ENCODE data around the gene SELENOP.

The SELENOP gene

DNA sequence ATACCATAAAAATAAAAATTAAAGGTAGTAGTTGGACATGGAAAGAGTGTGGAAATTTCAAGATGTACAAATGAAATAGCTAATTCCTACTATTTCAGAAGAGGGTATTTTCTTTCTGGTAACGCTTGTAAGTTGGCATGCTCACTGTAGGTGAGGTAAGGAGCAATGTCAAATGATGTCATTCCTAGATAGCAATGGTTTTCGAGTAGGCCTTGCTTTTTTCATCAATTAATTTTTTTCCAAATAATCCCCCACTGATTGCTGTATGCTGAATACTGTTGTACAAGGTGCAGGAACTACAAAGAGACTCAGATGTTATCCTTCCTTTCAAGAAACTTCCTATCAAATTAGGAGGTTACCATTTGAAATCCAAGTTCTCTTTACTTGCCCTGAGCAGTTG lies 928 bp upstream of the SELENOP start:
- H3K4me3 ChIP-seq (replicated peaks; ENCODE audit: low read depth, low read length) = no peak overlapping the region
- TF ChIP-seq, protein P1, sequence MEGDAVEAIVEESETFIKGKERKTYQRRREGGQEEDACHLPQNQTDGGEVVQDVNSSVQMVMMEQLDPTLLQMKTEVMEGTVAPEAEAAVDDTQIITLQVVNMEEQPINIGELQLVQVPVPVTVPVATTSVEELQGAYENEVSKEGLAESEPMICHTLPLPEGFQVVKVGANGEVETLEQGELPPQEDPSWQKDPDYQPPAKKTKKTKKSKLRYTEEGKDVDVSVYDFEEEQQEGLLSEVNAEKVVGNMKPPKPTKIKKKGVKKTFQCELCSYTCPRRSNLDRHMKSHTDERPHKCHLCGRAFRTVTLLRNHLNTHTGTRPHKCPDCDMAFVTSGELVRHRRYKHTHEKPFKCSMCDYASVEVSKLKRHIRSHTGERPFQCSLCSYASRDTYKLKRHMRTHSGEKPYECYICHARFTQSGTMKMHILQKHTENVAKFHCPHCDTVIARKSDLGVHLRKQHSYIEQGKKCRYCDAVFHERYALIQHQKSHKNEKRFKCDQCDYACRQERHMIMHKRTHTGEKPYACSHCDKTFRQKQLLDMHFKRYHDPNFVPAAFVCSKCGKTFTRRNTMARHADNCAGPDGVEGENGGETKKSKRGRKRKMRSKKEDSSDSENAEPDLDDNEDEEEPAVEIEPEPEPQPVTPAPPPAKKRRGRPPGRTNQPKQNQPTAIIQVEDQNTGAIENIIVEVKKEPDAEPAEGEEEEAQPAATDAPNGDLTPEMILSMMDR (IDR thresholded peaks at IDR 0.05; ENCODE audit: low read depth, low read length, missing control alignments) = no peak
- no peak for DNase-seq (ENCODE audit: extremely low read depth, low read depth)

DNA sequence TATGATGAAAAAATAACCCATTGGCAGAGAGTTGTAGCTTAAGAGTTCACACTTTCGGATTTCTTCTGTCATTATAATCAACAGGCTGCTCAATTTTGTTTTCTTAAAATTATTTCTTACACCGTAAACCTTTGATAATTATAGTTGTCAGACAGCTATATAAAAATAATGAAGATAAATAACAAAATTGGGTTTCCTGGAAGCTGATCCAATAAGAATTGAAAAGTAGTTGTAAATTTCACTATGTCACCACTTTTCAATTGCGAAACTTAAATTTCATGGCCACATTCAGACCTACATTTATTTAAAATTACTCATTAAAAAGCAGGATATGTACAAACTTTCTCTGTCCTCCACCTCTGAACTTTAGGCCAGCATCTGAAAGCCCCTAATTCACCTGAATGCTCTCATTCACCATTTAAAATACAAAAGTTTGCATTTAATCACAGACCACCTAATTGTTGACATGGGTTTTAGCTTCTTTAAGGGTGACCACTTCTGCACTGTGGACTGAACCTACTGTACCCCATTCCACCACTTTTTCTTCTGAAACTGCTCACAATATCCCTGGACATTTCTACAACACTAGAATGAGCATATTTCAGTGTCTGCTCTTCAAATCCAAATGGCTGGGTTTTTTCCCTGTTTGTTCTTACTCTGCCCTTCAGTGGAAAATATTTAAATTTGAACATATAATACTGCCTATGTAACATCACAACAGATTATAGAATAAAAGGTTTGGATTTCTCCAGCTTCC lies 680 bp downstream of the SELENOP start:
- no peak overlapping the region for H3K4me3 ChIP-seq (replicated peaks; ENCODE audit: low read depth, low read length)
- TF ChIP-seq, protein P1 (IDR thresholded peaks at IDR 0.05; ENCODE audit: low read depth, low read length, missing control alignments) = no peak
- DNase-seq (ENCODE audit: extremely low read depth, low read depth) = no peak

DNA sequence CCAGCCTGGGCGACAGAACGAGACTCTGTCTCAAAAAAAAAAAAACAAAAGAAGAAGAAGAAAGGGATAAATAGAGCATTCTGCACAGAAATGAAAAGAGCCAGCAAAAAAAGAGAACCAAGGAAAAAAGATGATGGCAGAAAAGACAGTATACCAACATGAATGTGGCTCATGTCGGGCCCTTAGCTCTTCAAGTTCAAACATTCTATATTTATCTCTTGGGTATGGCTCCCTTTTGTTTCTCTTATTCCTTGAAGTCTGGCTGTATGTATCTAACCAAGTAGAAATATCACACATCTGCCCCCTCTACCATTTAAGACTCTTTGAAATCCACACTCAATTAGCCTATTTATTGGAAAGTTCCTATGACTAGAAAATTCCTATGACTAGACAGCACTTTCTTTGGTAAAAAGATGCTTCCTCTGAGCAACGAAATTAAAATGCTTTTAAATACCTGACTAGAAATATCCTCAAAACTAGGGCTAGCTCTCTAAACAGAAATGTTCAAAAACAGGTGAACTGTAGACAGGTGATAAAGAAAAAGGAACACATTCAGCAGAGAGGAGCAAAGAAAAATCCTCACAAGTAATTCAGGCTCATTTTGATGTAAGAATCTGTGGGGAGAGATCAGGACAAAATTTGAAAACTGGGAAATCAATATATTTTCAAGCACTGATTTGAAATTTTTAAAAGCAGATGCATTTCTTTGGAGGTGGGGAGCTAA lies 2.6 kb downstream of the SELENOP start:
- no peak overlapping the region for H3K4me3 ChIP-seq (replicated peaks; ENCODE audit: low read depth, low read length)
- TF ChIP-seq, protein P1 (IDR thresholded peaks at IDR 0.05; ENCODE audit: low read depth, low read length, missing control alignments) = no peak
- DNase-seq (ENCODE audit: extremely low read depth, low read depth) = no peak

DNA sequence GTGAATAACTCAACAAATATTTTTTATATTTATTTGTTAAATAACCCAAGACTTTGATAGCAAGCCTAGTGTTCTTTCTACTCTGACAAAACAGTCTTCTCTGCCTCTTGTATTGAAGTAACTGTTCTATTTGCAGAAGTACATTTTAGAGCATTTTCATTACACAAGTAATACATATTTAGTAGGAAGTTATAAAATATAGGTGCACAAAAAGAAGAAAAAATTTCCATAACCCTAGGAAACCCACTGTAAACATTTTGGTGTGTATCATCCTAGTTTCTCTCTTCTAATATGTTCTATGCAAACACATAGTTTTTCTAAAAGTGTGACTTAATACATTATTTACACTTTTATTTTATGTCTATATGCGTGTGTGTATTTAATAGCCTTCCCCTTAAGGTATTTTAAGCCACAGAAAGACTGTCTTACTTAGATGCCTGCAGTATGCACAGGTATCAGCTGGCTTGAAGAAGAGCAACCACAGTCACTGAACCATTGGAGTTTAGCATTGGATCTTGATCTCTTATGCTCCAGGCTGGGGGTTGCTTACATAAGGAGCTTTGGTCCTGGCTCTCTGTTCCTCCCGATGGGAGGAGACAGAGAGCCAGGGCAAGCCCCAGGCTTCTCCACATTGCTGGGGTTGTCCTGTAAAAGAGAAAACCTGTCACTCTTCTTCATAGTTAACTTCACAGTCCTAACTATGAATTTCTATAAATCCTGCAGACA lies 3.8 kb downstream of the SELENOP start:
- TF ChIP-seq, protein P1 (IDR thresholded peaks at IDR 0.05; ENCODE audit: low read depth, low read length, missing control alignments) = no peak
- no peak overlapping the region for H3K4me3 ChIP-seq (replicated peaks; ENCODE audit: low read depth, low read length)
- no peak for DNase-seq (ENCODE audit: extremely low read depth, low read depth)

DNA sequence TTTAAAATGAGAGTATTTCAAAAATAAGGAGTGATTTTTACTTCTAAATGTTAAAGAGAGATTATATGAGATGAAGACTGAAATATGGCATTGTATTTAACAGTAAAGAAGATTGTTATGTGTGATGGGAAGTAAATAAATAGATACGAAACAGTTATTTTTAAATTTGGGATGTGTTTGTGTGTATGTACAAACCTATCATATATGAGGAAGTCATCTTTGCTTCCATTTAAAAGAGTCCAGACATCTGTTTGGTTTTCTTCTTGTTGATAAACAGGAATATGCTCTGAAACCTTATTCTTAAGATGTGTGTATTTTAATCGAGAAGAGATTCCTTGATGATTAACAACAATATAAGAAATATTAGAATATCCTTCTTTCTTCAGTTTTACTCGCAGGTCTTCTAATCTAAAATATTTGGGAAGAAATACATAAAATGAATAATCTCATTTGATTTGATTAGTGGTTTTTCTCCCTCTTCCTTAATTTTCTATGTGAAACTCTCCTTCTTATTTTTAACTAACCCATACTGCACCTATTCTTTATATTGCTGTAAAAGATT lies 4.9 kb downstream of the SELENOP start:
- DNase-seq (ENCODE audit: extremely low read depth, low read depth) = no peak
- TF ChIP-seq, protein P1 (IDR thresholded peaks at IDR 0.05; ENCODE audit: low read depth, low read length, missing control alignments) = no peak
- H3K4me3 ChIP-seq (replicated peaks; ENCODE audit: low read depth, low read length) = no peak overlapping the region

DNA sequence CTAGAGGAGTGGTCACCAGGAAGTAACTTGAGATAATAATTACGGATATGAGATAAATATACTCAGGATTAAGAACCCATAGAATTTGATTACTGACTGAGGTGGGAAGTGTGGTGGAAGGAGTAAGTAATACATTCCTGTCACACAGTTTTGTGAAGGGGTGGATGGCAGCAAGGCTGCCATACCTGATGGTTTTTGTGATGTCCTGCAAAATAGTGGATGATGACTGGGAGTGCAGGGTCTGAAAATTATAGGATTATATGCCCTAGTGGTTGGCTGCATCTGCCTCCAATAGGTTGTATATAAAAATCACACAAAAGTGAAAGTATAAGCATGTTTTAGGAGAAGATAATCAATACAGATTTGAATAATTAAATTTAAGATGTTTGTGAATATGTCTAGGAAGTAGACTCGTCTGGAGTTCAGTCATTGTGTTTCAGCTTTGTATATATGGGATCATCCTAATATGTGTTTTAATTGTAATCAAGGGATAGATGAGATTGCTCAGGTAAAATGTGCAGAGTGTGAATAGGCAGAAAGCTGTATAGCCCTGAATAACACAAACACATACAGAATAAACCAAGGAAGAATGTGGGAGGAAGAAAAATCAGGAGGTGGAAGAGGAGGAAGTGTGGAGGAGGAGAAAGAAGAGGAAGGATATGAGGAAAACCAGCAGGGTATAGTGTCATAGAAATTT lies 5.5 kb downstream of the SELENOP start:
- H3K4me3 ChIP-seq (replicated peaks; ENCODE audit: low read depth, low read length) = no peak overlapping the region
- TF ChIP-seq, protein P1 (IDR thresholded peaks at IDR 0.05; ENCODE audit: low read depth, low read length, missing control alignments) = no peak
- DNase-seq (ENCODE audit: extremely low read depth, low read depth) = no peak
